PFSK-1 (cell line): ENCODE measurements around the gene C5AR2.

Experiments
- FOXP2 ChIP-seq: optimal IDR thresholded peaks from 2 replicates; pipeline ENCODE3; 2011; ENCODE audit warnings: borderline replicate concordance, control low read depth, inconsistent platforms; ENCODE audit not compliant: insufficient read depth; ENCODE audit errors: extremely low read length, extremely low read depth
- POLR2AphosphoS5 ChIP-seq: IDR thresholded peaks from 2 replicates; pipeline ENCODE4 v1.6.1; 2012; ENCODE audit warnings: low read depth, mild to moderate bottlenecking, control low read depth, low read length, moderate library complexity
- REST ChIP-seq, 2 experiments: IDR thresholded peaks; 2 replicates each; pipeline versions ENCODE4 v1.6.1 to v1.8.0; 2011 to 2012; ENCODE audit warnings: low read depth in 2 of 2, low read length in 2 of 2, control low read depth in 1 of 2, inconsistent platforms in 1 of 2, mild to moderate bottlenecking in 1 of 2, moderate library complexity in 1 of 2; ENCODE audit not compliant: insufficient read depth in 1 of 2
- SIN3A ChIP-seq: IDR thresholded peaks from 2 replicates; pipeline ENCODE4 v1.6.1; 2012; ENCODE audit warnings: mild to moderate bottlenecking, low read length, moderate library complexity, borderline replicate concordance; ENCODE audit not compliant: insufficient read depth
- TAF1 ChIP-seq: IDR thresholded peaks from 2 replicates; pipeline ENCODE4 v1.6.1; 2012; ENCODE audit warnings: low read length, control low read depth, borderline replicate concordance; ENCODE audit not compliant: insufficient read depth

The C5AR2 gene

GRCh38 chr19:47310323-47310722 is 21.7 kb upstream of the C5AR2 start:
- TF ChIP-seq SIN3A (no peak), TAF1 (no peak), POLR2AphosphoS5 (no peak), REST (IDR thresholded peaks at IDR 0.05; ENCODE audit: insufficient read depth in 1 of 2, low read depth in 2 of 2, low read length in 2 of 2) (no peak), FOXP2 (no peak)

- TF ChIP-seq REST (IDR thresholded peaks at IDR 0.05; ENCODE audit: insufficient read depth in 1 of 2, low read depth in 2 of 2, low read length in 2 of 2) (no peak), SIN3A (no peak), FOXP2 (peak; percentile 42)
These were observed 21.2 kb upstream of the C5AR2 start for GRCh38 chr19:47310819-47311218.

GRCh38 chr19:47312366-47313006 is 19.5 kb upstream of the C5AR2 start:
- no peak for TF ChIP-seq FOXP2
- TF ChIP-seq POLR2AphosphoS5 = no peak

GRCh38 chr19:47313754-47314295 is 18.1 kb upstream of the C5AR2 start:
- TF ChIP-seq FOXP2 = no peak
- TF ChIP-seq REST (IDR thresholded peaks at IDR 0.05; ENCODE audit: insufficient read depth in 1 of 2, low read depth in 2 of 2, low read length in 2 of 2) = no peak
- TF ChIP-seq POLR2AphosphoS5 = no peak
- no peak for TF ChIP-seq TAF1
- no peak for TF ChIP-seq SIN3A

- TF ChIP-seq FOXP2 (peak; percentile 38), POLR2AphosphoS5 (no peak), REST (IDR thresholded peaks at IDR 0.05; ENCODE audit: insufficient read depth in 1 of 2, low read depth in 2 of 2, low read length in 2 of 2) (no peak), TAF1 (no peak), SIN3A (peak; percentile 73; the same call in 1 of the 2 replicates)
These were observed 16.7 kb upstream of the C5AR2 start for GRCh38 chr19:47315125-47315821.
